ENCODE results near the gene PSMA5.
"Not testable (repeated sequence)": the region's sequence is repeated elsewhere in the genome, so short reads cannot be mapped to it uniquely, and the experiment has no call there.

The PSMA5 gene

GRCh38 chr1:109426281-109427170 lies at the start of gene PSMA5:
TSS of gene PSMA5 (minus strand) at chr1:109426448. CDS start at chr1:109426330, 118 bp downstream.
- DNase-seq, result peak; percentile 100

DNA sequence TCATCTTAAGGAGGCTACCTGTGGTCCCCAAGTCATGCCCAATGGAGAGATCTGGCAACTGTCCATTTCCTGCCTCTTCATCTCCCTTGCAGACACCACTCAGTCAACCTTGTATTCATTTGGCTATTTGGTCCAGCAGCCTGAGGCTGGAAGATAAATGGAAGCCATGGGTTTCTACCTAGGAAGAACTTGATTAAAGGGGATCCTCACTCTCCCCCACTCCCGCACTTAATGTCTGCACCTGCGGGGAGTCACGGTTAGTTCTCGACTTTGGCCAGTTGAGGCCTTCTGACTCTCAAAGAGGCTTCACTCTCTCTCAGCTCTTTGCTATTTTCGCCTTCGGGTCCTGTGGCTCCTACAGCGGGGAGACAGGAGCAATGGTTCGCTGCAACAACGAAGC lies 49.0 kb upstream of the PSMA5 start:
- no peak for DNase-seq

- DNase-seq, result no peak
These were observed 48.4 kb upstream of the PSMA5 start for GRCh38 chr1:109474697-109475096.

DNA sequence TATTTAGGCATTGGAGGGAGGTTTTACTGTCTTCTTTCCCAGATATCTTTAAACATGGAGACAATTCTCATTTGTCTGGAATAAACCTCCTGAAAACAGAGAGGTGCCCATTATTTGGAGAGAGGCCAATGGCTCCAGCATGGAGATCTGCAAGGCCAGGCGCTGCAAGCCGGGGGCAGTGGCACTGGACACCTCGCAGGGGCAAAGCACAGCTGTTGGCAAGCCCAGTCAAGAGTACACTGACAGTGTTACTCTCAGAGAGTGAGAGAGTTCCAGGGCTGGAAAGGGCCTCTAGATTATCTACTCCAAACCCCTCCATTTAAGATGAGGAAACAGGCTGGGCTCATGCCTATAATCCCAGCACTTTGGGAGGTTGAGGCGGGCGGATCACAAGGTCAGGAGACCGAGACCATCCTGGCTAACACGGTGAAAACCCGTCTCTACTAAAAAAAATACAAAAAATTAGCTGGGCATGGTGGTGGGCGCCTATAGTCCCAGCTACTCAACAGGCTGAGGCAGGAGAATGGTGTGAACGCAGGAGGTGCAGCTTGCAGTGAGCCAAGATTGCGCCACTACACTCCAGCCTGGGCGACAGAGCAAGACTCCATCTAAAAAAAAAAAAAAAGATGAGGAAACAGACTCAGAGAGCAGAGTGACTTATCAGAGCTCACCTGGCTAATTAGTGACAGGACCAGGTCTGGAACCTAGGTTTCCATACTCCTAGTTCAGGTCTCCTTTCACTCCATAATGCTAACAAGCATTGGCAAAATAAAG lies 47.2 kb upstream of the PSMA5 start:
- not testable (repeated sequence) for DNase-seq

DNA sequence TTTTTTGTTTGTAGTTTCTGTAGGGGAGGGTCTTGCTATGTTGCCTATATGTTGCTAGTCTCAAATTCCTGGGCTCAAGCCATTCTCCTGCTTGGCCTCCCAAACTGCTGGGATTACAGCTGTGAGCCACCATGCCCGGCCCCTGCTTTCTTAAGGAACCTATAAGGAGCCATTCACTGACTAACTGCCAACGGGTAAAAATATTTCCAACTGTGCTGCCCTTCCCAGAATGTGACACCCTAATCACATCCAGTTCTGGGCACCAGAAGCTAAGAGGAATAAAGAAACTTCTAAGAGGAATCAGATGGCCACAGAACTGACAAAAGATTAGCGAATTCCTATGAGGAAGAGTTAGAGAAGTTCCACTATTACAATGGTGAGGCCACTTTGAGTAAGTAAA lies 46.5 kb upstream of the PSMA5 start:
- no peak for DNase-seq

- DNase-seq, result no peak
These were observed 44.0 kb upstream of the PSMA5 start for GRCh38 chr1:109470245-109470644.

DNA sequence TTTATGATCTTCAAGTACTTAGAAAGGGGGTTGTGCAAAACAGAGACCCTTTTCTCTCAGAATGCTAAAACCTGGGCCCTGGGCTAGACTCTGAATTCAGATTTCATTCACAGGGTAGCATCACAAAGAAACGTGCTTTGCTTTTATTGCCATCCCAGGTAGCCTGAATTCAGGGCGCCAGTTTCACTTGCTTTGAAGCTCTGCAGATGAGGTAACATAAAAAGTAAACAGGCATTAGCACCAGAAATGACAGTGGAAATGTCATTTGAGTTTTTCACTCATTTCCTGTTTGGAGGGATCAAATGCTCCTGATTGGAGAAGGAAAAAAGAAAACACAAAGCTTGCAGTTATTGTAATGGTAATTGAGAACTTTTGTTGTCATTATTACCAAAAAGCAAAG lies 42.7 kb upstream of the PSMA5 start:
- DNase-seq, result no peak

DNA sequence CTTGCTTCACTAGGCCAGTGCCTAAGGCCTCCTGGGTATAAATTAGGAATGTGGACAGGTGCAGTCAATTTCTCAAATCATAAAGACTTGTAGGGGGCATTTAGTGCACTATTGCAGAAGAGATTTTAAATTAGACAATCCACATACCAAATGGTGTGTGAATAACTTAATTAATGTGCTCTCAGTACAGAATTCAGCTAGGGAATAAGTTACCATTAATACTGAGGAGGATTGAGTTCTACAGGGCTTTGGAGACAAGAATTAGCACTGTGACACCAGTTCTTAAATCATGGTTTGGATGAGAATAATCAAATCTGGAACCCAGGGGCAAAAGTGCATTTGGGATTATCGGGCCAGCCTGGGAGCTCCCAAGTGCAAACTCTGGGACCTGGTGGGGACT lies 41.8 kb upstream of the PSMA5 start:
- DNase-seq, result no peak

- DNase-seq, result no peak
These were observed 41.1 kb upstream of the PSMA5 start for GRCh38 chr1:109467301-109467777.

DNA sequence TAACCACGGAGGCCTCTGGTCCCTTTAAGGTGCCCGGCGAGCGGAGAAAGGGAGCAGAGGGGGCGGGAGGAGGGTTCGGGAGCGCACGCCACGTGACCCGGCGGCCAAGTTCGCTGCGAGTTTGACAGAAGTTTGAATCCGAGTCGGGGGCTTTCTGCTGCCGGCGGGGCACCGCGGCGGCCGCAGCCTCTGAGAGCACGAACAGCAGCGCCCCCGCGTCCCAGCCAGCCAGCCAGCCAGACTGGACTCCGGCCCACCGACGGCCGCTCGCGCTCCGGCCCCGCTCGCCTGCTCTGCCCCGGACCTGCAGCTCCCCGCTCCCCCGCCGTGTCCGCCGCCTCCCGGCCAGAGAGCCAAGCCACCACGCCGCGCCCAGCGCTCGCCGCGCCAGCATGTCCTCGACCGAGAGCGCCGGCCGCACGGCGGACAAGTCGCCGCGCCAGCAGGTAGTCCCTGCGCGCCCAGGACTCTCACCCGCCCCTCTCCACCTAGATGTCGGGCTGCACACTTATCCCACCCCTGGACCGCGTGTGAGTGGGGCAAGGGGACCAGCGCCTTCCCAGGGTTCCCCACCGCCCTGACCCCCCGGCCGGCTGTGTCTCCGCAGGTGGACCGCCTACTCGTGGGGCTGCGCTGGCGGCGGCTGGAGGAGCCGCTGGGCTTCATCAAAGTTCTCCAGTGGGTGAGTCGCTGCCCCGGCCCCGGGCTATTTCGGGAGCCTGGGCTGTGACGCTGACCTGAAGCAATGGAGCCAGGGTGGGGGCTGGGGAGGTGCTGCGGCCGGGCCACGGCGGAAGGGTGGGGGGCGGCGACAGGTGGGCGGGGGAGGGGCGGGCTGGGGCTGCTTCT lies 40.4 kb upstream of the PSMA5 start, which contains the start of gene SYPL2:
Gene SYPL2 (plus strand): TSS at position 95 of the 849 bp plus-strand sequence. CDS start 298 bp downstream, at position 393.
- peak; percentile 36 for DNase-seq

GRCh38 chr1:109466125-109466451 lies 39.8 kb upstream of the PSMA5 start:
- DNase-seq, result no peak

GRCh38 chr1:109457819-109458218 lies 31.6 kb upstream of the PSMA5 start:
- no peak for DNase-seq

- no peak for DNase-seq
These were observed 28.4 kb upstream of the PSMA5 start for GRCh38 chr1:109454497-109455133.

- no peak for DNase-seq
These were observed 21.3 kb upstream of the PSMA5 start for GRCh38 chr1:109447524-109447923.

- not testable (repeated sequence) for DNase-seq
These were observed 19.9 kb upstream of the PSMA5 start for GRCh38 chr1:109445949-109446695.

DNA sequence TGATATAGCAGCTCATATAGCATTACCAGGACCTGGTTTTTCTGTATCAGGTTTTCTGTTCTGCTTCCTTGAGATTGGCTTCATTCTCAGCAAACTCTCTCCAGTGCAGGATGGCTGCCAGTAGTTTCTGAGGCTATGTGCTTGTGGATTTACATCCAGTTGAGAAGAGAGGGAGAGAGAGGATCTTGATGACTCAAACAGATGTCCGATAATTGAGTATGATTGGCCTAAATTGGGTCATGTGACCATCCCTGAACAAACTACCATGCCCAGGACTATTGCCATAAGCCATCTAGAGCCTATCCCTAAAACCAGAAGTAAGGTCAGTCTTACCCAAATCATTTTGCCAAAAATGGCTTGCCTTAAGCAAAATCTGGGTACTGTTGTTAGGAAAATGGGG lies 18.1 kb upstream of the PSMA5 start:
- DNase-seq, result peak; percentile 30

DNA sequence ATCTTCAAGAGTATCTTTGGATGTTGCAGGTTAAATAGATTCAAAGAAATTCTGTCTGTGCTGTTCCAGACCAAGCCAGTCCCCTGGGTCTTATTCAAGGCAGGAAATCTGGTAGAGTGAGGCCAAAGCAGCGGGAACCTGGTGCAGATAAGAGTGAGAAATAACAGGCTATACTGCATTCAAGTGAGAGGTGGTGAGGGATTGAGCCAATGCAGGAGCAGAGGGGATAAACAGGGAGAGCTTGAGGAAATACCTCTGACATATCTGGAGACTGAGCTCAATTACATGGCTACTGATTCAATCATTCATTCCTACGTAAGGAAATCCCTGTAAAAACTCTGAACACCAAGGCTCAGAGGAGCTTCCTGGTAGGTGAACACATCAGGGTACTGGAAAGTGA lies 17.2 kb upstream of the PSMA5 start:
- DNase-seq, result no peak

DNA sequence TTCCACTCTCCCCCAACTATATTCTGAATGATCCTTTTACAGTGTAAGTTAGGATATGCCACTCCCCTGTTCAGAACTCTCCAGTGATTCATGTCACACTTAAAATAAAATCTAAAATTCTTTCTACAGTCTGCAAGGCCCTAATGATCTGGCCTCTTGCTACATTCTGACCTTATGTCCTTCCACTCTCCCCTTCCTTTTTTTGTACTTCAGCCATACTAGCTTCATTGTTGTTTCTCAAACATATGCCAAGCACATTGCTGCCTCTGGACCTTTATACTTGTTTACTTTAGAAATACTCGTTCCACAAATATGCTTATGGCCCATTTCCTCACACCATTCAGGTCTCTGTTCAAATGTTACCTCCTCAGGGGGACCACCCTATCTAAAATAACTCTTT lies 14.8 kb upstream of the PSMA5 start:
- no peak for DNase-seq

DNA sequence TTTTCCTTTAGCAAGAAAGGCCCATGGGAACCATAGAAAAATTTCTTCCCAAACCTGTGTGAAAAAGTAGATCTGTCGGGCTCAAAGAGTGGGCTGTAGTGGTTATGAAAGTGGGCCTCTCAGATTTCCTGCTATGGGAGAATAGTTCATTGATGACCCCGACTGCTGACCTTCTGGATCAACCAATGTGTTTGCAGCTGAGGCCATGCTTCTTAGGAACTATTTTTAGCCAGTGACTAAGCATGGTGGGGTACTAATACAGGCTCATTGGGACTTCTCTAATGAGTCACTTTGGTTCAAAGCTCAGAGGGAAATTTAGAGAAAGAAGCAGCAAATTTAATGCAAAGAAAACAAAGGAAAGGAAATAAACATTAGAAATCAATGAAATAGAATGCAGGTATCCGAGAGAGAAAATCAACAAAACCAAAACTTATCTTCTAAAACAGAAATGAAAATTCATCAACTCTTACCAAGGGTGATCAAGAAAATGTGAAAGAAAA lies 12.6 kb upstream of the PSMA5 start:
- DNase-seq, result no peak

- DNase-seq, result no peak
These were observed 8.2 kb upstream of the PSMA5 start for GRCh38 chr1:109434484-109434883.

DNA sequence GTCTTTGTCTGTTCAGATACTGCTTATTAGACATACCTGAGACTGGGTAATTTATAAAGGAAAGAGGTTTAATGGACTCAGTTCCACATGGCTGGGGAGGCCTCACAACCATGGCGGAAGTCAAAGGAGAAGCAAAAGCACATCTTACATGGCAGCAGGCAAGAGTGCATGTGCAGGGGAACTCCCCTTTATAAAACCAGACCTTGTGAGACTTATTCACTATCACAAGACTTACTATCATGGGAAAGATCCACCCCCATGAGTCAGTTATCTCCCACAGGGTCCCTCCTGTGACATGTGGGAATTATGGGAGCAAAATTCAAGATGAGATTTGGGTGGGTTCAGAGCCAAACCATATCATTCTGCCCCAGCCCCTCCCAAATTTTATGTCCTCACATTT lies 7.1 kb upstream of the PSMA5 start:
- DNase-seq, result no peak

- no peak for DNase-seq
These were observed 6.1 kb upstream of the PSMA5 start for GRCh38 chr1:109432336-109432735.
